Activated CD4-positive, alpha-beta T cell treated with anti-CD3 and anti-CD28 coated beads for 48 hours (primary cell): Measurements from ENCODE around the gene ZNF576.
A peak's percentile ranks its signal among the peaks of the same experiment; 100 is the strongest.
"Not testable (repeated sequence)": the region's sequence is repeated elsewhere in the genome, so short reads cannot be mapped to it uniquely, and the experiment has no call there.

Experiments used
- DNase-seq: peaks from one replicate; pipeline ENCODE4 v3.0.0-alpha.2; 2020

ZNF576 gene

GRCh38 chr19:43600326-43600725 lies 3.9 kb downstream of the ZNF576 start:
- DNase-seq, result not testable (repeated sequence)

GRCh38 chr19:43605875-43606568 lies 9.6 kb downstream of the ZNF576 start:
- no peak for DNase-seq

DNA sequence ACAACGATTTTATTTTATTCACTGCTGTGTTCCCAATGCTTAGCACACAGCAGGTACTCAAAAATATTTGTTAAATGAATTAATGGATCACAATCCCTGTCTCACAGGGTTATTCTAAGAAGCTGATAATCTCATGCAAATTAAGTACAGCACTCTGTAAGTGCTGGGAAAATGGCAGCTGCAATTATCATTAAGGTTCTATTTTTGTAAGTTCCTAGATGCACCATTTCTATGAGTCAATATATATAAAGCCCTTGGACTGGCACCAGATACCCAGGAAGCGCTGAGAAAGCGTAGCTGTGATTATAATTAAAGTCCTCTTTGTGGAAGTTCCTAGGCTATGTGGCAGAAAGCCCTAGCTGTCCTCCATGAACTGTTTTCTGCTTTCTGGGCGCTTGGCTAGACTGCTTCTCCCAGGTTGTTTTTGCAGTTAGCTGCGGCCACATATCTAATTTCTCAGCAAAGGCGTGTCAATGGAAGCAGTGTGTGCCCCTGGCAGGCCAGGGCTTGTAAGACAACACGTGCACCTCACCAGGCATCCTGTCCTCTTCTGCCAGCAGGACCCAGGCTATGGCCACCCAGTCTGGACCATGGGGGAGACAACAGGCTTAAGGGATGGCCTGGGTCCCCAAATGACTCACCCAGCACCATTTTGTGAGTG lies 10.3 kb downstream of the ZNF576 start:
- no peak for DNase-seq

DNA sequence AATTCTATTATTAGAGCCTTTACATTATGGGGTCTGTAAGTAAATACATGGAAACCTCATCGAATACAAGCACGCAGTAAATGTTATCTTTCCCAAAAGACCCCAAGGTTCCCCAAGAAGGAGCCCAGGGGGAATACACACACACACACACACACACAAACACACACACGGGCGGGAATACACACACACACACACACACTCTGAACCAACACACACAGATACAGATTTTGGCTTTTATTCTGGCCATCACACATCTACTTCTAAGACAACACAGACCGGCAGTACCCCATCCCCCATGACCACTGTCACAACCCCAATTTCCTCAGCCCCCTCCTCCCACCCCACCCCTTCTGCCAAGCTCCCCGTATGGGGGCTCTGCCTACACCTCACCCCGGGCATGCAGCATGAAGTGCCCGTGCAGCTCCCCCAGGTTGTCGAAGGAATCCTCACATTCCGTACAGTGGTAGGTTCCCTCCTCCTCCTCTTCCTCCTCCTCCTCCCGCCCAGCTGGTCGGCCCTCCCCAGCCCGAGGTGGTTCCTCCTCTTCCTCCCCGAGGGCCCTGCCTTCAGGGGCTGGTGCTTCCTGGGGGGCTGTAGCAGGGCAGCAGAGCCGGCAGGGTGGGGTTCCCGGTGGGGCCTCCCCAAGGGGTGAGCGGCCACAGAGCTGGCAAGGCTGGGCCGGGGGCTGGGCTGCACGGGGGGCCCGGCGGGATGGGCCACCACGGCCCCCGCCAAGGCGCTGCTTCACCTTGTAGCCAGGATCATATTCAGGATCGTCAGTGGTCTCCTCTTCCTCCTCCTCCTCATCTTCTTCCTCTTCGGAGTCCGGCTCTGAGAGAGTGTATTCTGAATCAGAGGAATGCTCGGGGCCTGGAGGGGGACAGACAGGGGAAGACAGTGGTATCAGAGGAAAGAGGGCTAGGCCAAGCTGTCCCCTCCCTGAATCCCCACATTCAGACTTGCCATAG lies 11.1 kb downstream of the ZNF576 start:
- no peak for DNase-seq

DNA sequence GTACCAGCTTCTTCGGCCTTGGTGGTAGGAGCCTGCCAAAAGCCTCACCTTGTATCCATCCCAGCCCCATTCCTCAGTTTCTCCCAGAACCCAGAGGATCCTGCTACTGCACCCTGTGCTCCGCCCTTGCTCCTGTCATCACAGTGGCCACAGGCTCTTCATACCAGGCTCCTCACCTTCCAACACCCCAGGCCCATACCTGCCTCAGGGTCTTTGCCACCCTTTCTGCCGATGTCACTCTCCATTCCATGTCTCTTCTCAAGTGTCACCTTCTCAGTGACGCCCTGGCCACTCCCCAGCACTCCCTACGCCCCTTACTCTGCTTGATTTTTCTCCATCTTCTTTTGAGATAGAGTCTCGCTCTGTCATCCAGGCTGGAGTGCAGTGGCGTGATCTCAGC lies 13.5 kb downstream of the ZNF576 start:
- no peak for DNase-seq

DNA sequence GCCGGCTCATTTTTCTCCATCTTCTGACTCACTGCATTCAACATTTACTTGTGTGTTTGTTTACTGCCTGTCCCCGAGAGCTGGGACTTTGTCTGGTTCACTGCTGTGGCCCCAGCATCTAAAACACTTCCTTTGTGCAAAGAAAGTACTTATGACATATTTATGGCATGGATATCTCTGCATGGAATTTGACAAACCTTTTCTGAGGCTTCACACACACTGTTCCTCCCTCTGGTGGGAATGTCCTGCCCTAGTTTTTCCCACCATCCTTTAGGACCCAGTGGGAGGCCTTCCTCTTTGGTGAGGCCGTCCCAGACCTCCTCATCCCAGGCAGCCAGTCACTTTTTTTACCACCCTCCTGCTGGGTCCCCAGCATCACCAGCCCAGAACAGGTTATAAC lies 14.1 kb downstream of the ZNF576 start:
- no peak for DNase-seq

GRCh38 chr19:43611788-43612187 lies 15.4 kb downstream of the ZNF576 start, which contains the start of gene SRRM5:
TSS of gene SRRM5 (plus strand) at chr19:43612088. CDS start at chr19:43612122, 34 bp downstream.
- no peak for DNase-seq

DNA sequence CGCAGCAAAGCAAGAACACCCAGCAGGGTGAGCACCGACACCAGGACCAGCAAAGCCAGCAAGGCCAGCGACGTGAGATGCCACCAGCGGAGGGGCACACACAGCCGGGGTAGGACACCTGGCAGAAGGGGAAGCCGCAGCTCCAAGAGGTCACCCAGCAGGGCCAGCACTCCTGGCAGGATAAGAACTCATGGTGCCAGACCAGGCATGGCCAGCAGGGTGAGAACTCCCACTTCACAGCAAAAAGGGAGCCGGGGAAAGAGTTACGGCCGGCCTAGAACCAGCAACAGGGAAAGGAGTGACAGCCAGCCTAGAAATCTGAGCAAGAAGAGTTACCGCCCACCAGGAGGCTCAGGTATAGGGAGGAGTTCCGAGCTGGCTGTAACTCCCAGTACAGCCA lies 16.0 kb downstream of the ZNF576 start:
- DNase-seq, result no peak

DNA sequence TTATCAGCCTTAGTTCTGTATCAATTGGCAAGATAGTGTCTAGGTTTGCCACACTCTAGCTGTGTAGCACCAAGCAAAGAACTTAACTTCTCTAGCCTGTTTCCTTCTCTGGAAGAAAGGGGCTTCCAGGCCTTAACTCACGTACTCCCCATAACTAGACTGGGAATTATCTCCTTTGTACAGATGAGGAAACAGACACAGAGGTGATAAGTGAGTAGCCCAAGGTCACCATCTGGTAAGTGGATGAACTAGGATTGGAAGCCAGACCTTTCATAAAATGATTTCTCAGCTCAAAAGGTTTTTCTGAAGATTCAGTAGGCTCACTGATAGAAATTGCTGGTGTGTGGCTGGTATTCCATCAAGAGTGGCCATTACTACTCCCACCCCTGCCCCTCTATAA lies 19.9 kb downstream of the ZNF576 start:
- DNase-seq, result no peak

DNA sequence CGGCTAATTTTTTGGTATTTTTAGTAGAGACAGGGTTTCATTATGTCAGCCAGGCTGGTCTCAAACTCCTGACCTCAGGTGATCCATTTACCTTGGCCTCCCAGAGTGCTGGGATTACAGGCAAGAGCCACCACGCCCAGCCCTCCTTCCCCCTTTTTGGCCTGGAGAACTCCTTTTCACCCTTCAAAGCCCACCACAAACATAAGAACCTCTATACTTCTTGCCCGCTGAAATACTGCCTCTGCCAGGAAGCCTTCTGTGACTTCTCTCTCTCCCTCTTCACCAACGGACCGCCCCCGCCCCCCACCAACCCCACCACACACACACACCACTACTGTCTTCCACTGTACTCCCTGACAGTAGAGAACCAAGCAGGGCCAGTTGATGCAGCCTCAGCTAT lies 20.6 kb downstream of the ZNF576 start:
- no peak for DNase-seq

GRCh38 chr19:43618921-43619261 lies 22.5 kb downstream of the ZNF576 start:
- peak; percentile 70 for DNase-seq

GRCh38 chr19:43619262-43620060 lies 23.1 kb downstream of the ZNF576 start, which contains the start of gene ZNF428:
TSS of gene ZNF428 (minus strand) at chr19:43619629. CDS start at chr19:43614304, 5,325 bp downstream.
- peak; percentile 92 for DNase-seq

DNA sequence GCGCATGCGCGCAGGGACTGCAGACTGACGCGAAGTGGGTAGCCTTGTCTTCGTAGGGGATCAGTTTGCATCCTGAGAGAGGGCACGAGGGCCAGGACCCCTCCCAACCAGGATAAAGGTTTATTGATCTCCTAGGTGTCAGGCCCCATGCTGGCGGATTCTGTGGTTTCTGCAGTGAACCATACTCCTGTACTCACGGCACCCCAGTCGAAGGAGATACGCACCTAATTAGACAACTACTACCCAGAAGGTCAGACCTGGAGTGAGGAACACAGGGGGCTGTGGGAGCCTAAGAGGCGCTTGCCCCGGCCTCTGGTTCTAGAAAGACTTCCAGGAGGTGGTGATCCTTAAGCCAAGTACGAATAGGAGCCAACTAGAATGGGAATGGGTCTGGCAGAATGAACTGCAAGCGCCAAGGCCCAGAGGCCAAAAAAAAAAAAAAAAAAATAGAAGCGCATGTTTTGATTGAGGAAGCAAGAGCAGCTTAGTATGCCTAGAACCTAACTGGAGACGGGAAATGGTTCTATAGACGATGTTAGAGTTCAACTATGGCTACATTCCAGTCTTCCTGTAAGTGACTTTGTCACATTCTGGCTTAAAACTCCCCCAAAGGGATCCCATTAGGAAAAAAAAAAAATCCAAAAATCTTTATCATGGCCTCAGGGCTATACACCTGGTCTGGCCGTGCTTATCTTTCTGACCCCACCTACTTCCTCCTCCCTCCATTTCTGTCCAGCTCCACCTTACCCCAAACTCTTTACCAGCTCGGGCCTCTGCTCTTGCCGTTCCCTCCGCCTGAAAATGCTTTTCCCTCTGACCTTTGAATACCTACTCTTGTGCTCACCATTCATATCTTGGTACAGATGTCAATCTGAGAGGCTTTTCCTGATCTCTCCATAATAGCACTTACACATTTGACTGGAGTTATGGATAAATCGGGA lies 23.9 kb downstream of the ZNF576 start:
- no peak for DNase-seq

- no peak for DNase-seq
Observed at GRCh38 chr19:43622070-43622469, 25.7 kb downstream of the ZNF576 start.

DNA sequence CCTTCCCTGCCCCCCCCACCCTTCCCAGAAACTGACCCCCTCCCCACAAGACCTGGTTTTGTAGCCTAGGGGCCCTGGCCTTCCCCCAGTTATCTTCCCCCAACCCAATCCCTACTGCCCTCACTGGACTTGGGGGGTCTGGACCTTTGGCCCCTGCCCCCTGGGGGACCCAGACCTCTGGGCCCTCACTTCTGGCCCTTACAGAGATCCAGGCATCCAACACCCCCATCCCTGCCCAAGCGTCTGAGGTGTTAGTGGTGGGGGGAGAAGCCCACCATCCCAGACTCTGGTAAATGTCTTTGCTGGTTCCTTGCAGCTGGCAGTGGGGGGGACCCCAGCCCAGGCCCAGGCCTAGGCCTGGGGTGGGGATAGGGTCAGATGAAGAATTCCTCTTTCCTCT lies 26.6 kb downstream of the ZNF576 start:
- DNase-seq, result no peak

GRCh38 chr19:43623889-43624670 lies 27.7 kb downstream of the ZNF576 start:
- peak; percentile 43 for DNase-seq

GRCh38 chr19:43624933-43625332 lies 28.5 kb downstream of the ZNF576 start:
- DNase-seq, result peak; percentile 94

- DNase-seq, result peak; percentile 52
Observed at GRCh38 chr19:43625918-43626579, 29.7 kb downstream of the ZNF576 start.

- DNase-seq, result no peak
Observed at GRCh38 chr19:43626838-43627237, 30.4 kb downstream of the ZNF576 start.
